Measurements from ENCODE around the gene PROM1.

DNA sequence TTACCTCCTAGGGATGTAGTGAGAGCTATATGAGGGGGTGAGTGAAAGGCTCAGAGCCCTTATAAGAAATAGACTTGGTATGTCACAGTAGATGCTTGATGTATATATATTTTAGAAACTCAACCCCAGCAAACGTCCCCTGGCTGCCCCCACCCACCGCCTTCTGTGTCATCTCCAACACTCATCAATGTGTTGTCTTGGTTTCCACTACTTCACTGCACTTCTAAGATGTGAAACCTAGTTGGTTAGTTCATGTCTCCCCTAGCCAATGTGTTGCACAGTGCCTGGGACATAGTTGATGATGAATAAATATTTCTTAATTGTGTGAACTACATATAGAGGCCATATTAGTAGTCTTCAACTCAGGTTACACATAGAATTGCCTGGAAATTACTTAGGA is 125.3 kb downstream of the PROM1 start:
- TF ChIP-seq STAG1 (CRISPR knock-in tag; IDR thresholded peaks at IDR 0.05) (no peak), SRSF1 (optimal IDR thresholded peaks at IDR 0.05; ENCODE audit: low read depth, low read length) (no peak), TOE1 (CRISPR knock-in tag; IDR thresholded peaks at IDR 0.05) (no peak), FOXM1 (CRISPR knock-in tag; IDR thresholded peaks at IDR 0.05) (no peak), MYC (CRISPR knock-in tag; IDR thresholded peaks at IDR 0.05; ENCODE audit: borderline replicate concordance) (no peak)
- TF ChIP-seq, protein P1, sequence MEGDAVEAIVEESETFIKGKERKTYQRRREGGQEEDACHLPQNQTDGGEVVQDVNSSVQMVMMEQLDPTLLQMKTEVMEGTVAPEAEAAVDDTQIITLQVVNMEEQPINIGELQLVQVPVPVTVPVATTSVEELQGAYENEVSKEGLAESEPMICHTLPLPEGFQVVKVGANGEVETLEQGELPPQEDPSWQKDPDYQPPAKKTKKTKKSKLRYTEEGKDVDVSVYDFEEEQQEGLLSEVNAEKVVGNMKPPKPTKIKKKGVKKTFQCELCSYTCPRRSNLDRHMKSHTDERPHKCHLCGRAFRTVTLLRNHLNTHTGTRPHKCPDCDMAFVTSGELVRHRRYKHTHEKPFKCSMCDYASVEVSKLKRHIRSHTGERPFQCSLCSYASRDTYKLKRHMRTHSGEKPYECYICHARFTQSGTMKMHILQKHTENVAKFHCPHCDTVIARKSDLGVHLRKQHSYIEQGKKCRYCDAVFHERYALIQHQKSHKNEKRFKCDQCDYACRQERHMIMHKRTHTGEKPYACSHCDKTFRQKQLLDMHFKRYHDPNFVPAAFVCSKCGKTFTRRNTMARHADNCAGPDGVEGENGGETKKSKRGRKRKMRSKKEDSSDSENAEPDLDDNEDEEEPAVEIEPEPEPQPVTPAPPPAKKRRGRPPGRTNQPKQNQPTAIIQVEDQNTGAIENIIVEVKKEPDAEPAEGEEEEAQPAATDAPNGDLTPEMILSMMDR (CRISPR knock-in tag; IDR thresholded peaks at IDR 0.05), result no peak

All from HepG2 (cell line).